SK-N-SH (cell line): ENCODE results near the gene ABCG5. TPM values are rescaled to one million over a fixed set of nuclear protein-coding genes. Genes with fewer than 3 reads are reported as not detected.

Source experiments
- CTCF ChIA-PET: fragments of 300-600, 350-600 bp; formaldehyde crosslinking; extraction: SDS; loops from one replicate; lab custom pipeline; 2021; lab: Yijun Ruan, JAX
- POLR2A ChIA-PET: fragments of 350-600 bp; sonication (Branson Sonifier 250); formaldehyde crosslinking; extraction: SDS; loops from one replicate; lab custom pipeline; 2020; ENCODE audit warnings: antibody characterized with exemption, inconsistent platforms; lab: Yijun Ruan, JAX
- DNase-seq: peaks from one replicate; pipeline ENCODE4 v3.0.0; 2012
- H2AFZ ChIP-seq: fragments of 200-600 bp; sonication (generic); 2 replicates; pipeline ENCODE4 v1.8.1; 2016; ENCODE audit warnings: antibody characterized with exemption, mild to moderate bottlenecking, low read depth
- H3F3A ChIP-seq: fragments of 200-600 bp; sonication (generic); replicated peaks from 2 replicates; pipeline ENCODE3; 2016; ENCODE audit warnings: antibody characterized with exemption, mild to moderate bottlenecking; ENCODE audit not compliant: insufficient read depth
- H3K27ac ChIP-seq, 2 experiments: fragments of 200-500 bp in 1 of 2; fragments of 200-600 bp in 1 of 2; sonication (Bioruptor generic) in 1 of 2; sonication (generic), shearing (Covaris generic) in 1 of 2; 2 replicates each; pipeline versions ENCODE4 v1.5.1 to v1.6.1; 2014 to 2016; ENCODE audit warnings: low read depth in 2 of 2, inconsistent platforms in 1 of 2, low read length in 1 of 2, mild to moderate bottlenecking in 1 of 2, mixed read lengths in 1 of 2
- H3K27me3 ChIP-seq: fragments of 200-600 bp; sonication (generic), shearing (Covaris generic); 2 replicates; pipeline ENCODE4 v1.6.1; 2016; ENCODE audit warnings: mixed run types; ENCODE audit not compliant: insufficient read depth
- H3K36me3 ChIP-seq, 2 experiments: fragments of 200-500 bp in 1 of 2; fragments of 200-600 bp in 1 of 2; sonication (Bioruptor generic) in 1 of 2; sonication (generic) in 1 of 2; replicated peaks in 1 of 2; 2 replicates each; pipeline versions ENCODE3 to v1.5.1; 2014 to 2016; ENCODE audit warnings: low read length in 1 of 2, mild to moderate bottlenecking in 1 of 2; ENCODE audit not compliant: insufficient read depth in 2 of 2, control insufficient read depth in 1 of 2
- H3K4me1 ChIP-seq, 2 experiments: fragments of 200-500 bp in 1 of 2; fragments of 200-600 bp in 1 of 2; sonication (Bioruptor generic) in 1 of 2; sonication (generic), shearing (Covaris generic) in 1 of 2; 2 replicates each; pipeline versions ENCODE4 v1.5.1 to v1.6.1; 2014 to 2016; ENCODE audit warnings: low read depth in 1 of 2, low read length in 1 of 2, mixed run types in 1 of 2; ENCODE audit not compliant: insufficient read depth in 2 of 2, control insufficient read depth in 1 of 2
- H3K4me2 ChIP-seq: fragments of 200-600 bp; sonication (generic), shearing (Covaris generic); 2 replicates; pipeline ENCODE4 v1.6.1; 2017; ENCODE audit warnings: mixed run types
- H3K4me3 ChIP-seq, 2 experiments: fragments of 200-500 bp in 1 of 2; fragments of 200-600 bp in 1 of 2; sonication (Bioruptor generic) in 1 of 2; sonication (generic), shearing (Covaris generic) in 1 of 2; 2 replicates each; pipeline versions ENCODE4 v1.5.1 to v1.8.1; 2014 to 2016; ENCODE audit warnings: low read depth in 2 of 2, inconsistent platforms in 1 of 2, low read length in 1 of 2, mild to moderate bottlenecking in 1 of 2, mixed read lengths in 1 of 2, moderate library complexity in 1 of 2
- H3K79me2 ChIP-seq: fragments of 200-600 bp; sonication (generic); 2 replicates; pipeline ENCODE4 v1.8.1; 2017; ENCODE audit warnings: mild to moderate bottlenecking; ENCODE audit not compliant: insufficient read depth
- H3K9ac ChIP-seq: fragments of 200-600 bp; sonication (generic); 2 replicates; pipeline ENCODE4 v1.6.1; 2017; ENCODE audit warnings: mixed run types
- H3K9me2 ChIP-seq: fragments of 200-600 bp; sonication (generic); 2 replicates; pipeline ENCODE4 v1.6.1; 2017; ENCODE audit warnings: mixed run types
- H3K9me3 ChIP-seq: fragments of 200-600 bp; sonication (generic); 2 replicates; pipeline ENCODE4 v1.6.1; 2017; ENCODE audit warnings: mixed run types, mild to moderate bottlenecking, moderate library complexity
- H4K20me1 ChIP-seq: fragments of 200-600 bp; sonication (generic); 2 replicates; pipeline ENCODE4 v1.6.1; 2017; ENCODE audit warnings: mild to moderate bottlenecking, mixed run types; ENCODE audit not compliant: insufficient read depth
- FOSL2 ChIP-seq: IDR thresholded peaks from 2 replicates; pipeline ENCODE4 v1.4.0; 2012; ENCODE audit warnings: low read depth, mild to moderate bottlenecking, moderate library complexity, borderline replicate concordance
- FOXM1 ChIP-seq: IDR thresholded peaks from 2 replicates; pipeline ENCODE4 v1.4.0; 2012; ENCODE audit warnings: low read depth, mild to moderate bottlenecking
- MXI1 ChIP-seq: IDR thresholded peaks from 2 replicates; pipeline ENCODE4 v1.6.1; 2012; ENCODE audit warnings: mild to moderate bottlenecking, low read depth, low read length, improper control_type of control experiment
- NRF1 ChIP-seq: IDR thresholded peaks from 2 replicates; pipeline ENCODE4 v1.6.1; 2012; ENCODE audit warnings: low read depth, mild to moderate bottlenecking, low read length
- POLR2AphosphoS5 ChIP-seq: IDR thresholded peaks from 2 replicates; pipeline ENCODE4 v1.6.1; 2012; ENCODE audit warnings: low read depth, low read length
- SMC3 ChIP-seq: IDR thresholded peaks from 2 replicates; pipeline ENCODE4 v1.6.1; 2012; ENCODE audit warnings: low read depth, low read length, improper control_type of control experiment
- TCF12 ChIP-seq: IDR thresholded peaks from 2 replicates; pipeline ENCODE4 v1.4.0; 2012
- YY1 ChIP-seq: IDR thresholded peaks from 2 replicates; pipeline ENCODE4 v1.4.0; 2012; ENCODE audit warnings: low read depth, mild to moderate bottlenecking
- WGBS: methylation state at CpG from one replicate; pipeline ENCODE4 v1.1.6; 2017; ENCODE audit warnings: low lambda C conversion rate; 5-methylcytosine and 5-hydroxymethylcytosine counted together
- polyA plus RNA-seq, 3 experiments: library from polyadenylated mRNA; depleted of rRNA; stranded (reverse); fragments of >200 nt; gene quantifications; 2 replicates each; pipeline ENCODE4 v1.2.3, GENCODE V29; 2012
- TF ChIP-seq, protein P1 (sequence below): IDR thresholded peaks from 2 replicates; pipeline ENCODE4 v1.4.0; 2012; ENCODE audit warnings: low read depth, borderline replicate concordance
- TF ChIP-seq, protein P2 (sequence below): fragments of 200-600 bp; sonication (generic); IDR thresholded peaks from 2 replicates; pipeline ENCODE4 v1.6.1; 2017; ENCODE audit warnings: antibody characterized with exemption, mild to moderate bottlenecking, moderate library complexity

Gene ABCG5
- polyA plus RNA-seq, 1 of the 3 experiments (the other 2 are of a cell fraction), result not detected

DNA sequence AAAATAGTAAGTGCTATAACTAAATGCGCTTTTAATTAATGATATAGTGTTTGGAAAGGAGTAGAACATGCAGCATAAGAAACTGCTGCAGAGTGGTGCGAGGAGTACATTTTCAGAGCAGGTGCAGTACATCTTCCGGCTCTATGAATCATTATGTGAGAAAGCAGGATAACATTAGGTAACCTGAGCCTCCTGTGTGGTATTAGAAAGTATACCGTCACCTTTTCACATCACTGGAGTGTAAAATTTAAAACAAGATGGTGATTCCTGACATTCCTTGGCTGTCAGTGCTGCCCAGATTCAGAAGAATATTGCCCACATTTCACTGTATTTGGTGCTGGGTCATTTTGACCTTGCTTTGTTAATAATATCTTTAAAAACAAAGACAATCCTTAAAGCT lies 72.6 kb downstream of the ABCG5 start:
- no peak overlapping the region for H2AFZ ChIP-seq
- H3K36me3 ChIP-seq, result no peaks in the 10 kb centered on the region
- H3K79me2 ChIP-seq, result no peaks in the 10 kb centered on the region
- POLR2A ChIA-PET, result no interaction called here
- H3K9me3 ChIP-seq, result no peaks in the 10 kb centered on the region
- no peak overlapping the region for H3K4me3 ChIP-seq
- no peaks in the 10 kb centered on the region for H3F3A ChIP-seq
- no peak overlapping the region for H3K27ac ChIP-seq
- WGBS, result 98% methylated on average over 4 of the region's 4 CpGs
- DNase-seq, result no peak
- CTCF ChIA-PET, result no interaction called here
- no peaks in the 10 kb centered on the region for H3K9me2 ChIP-seq
- H3K27me3 ChIP-seq, result no peaks in the 10 kb centered on the region
- no peaks in the 10 kb centered on the region; a peak in 1 of 4 replicates for H3K4me1 ChIP-seq
- H4K20me1 ChIP-seq, result no peaks in the 10 kb centered on the region
- TF ChIP-seq NRF1 (no peak), TCF12 (no peak), POLR2AphosphoS5 (no peak), FOSL2 (no peak), MXI1 (no peak)
- H3K9ac ChIP-seq, result no peak overlapping the region
- H3K4me2 ChIP-seq, result no peak overlapping the region

DNA sequence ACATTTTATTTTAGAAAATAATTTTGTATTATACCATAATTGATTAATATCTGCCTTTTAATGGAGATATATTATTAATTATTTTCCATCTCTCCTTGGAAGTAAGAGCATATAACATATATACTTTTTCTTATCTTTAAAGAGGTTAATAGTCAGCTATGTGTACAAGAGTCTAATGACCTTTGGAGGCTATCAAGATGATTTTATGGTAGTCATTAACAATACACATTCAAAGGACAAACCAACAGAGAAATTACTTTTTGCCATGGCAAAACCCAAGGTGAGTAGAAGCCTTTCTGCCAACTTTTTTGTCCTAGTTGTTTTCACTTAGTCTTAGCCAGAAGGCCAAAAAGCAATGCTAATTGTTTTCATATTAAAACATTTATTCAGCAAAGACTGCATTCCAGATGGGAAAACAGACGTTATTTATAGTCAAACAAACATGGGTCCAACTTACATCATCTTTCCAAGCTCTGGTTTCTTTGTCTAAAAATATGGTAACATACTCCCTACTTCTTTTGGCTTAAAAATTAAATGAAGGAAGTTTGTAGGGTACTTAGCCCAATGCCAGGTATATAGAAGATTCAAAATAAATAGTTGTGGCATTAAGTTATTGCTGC lies 74.4 kb downstream of the ABCG5 start:
- DNase-seq, result no peak
- no peak overlapping the region for H3K4me3 ChIP-seq
- H3K4me2 ChIP-seq, result no peak overlapping the region
- peaks cover 0 to 7% of the 10 kb centered on the region in 2 experiments; a peak in 2 of 4 replicates for H3K4me1 ChIP-seq
- H3K9ac ChIP-seq, result no peak overlapping the region
- H3K79me2 ChIP-seq, result no peaks in the 10 kb centered on the region
- CTCF ChIA-PET, result no interaction called here
- no peaks in the 10 kb centered on the region for H3K36me3 ChIP-seq
- H3K27ac ChIP-seq, result peak overlapping the region in 1 of 2 experiments; percentile 36; a peak in 1 of 4 replicates
- H3K27me3 ChIP-seq, result no peaks in the 10 kb centered on the region
- no peaks in the 10 kb centered on the region for H4K20me1 ChIP-seq
- H2AFZ ChIP-seq, result no peak overlapping the region
- no peaks in the 10 kb centered on the region for H3K9me3 ChIP-seq
- WGBS, result 31% methylated on average over 1 of the region's 1 CpG
- POLR2A ChIA-PET, result interaction anchor here (0.6 kb wide), 1 partner anchor 10 kb away, joined by 3 read pairs; the partner anchor contains the start of gene DYNC2LI1
- peaks cover 8% of the 10 kb centered on the region for H3F3A ChIP-seq
- TF ChIP-seq SMC3 (no peak), FOSL2 (no peak), MXI1 (no peak), YY1 (no peak), FOXM1 (no peak)
- TF ChIP-seq, protein P1, sequence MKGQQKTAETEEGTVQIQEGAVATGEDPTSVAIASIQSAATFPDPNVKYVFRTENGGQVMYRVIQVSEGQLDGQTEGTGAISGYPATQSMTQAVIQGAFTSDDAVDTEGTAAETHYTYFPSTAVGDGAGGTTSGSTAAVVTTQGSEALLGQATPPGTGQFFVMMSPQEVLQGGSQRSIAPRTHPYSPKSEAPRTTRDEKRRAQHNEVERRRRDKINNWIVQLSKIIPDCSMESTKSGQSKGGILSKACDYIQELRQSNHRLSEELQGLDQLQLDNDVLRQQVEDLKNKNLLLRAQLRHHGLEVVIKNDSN, result no peak
- TF ChIP-seq, protein P2, sequence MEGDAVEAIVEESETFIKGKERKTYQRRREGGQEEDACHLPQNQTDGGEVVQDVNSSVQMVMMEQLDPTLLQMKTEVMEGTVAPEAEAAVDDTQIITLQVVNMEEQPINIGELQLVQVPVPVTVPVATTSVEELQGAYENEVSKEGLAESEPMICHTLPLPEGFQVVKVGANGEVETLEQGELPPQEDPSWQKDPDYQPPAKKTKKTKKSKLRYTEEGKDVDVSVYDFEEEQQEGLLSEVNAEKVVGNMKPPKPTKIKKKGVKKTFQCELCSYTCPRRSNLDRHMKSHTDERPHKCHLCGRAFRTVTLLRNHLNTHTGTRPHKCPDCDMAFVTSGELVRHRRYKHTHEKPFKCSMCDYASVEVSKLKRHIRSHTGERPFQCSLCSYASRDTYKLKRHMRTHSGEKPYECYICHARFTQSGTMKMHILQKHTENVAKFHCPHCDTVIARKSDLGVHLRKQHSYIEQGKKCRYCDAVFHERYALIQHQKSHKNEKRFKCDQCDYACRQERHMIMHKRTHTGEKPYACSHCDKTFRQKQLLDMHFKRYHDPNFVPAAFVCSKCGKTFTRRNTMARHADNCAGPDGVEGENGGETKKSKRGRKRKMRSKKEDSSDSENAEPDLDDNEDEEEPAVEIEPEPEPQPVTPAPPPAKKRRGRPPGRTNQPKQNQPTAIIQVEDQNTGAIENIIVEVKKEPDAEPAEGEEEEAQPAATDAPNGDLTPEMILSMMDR, result no peak
- H3K9me2 ChIP-seq, result no peaks in the 10 kb centered on the region
